NCI-H510A (cell line): ENCODE data around the gene USH2A.

ENCODE experiments used
- DNase-seq: peaks from one replicate; lab custom pipeline; 2025; lab: John Stamatoyannopoulos, UW

The USH2A gene

DNA sequence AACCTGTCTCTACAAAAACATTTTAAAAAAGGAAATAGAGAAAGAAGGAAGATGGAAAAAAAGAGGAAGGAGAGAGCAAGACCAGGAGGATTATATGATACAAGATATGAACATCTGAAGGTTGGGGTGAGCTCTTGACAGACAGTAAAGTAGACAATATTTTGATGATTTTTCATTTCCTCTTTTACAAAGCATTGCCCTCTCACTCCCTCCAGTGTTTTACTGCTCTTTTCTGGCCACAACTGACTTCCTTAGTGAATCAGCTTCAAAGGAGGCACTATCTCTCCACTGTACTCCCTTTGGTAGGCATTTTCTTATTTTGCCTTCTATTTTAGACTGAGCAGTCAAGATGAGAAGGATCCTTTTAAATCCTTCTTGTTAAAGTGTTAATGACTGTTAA, 559.5 kb downstream of the USH2A start:
- DNase-seq = no peak

DNA sequence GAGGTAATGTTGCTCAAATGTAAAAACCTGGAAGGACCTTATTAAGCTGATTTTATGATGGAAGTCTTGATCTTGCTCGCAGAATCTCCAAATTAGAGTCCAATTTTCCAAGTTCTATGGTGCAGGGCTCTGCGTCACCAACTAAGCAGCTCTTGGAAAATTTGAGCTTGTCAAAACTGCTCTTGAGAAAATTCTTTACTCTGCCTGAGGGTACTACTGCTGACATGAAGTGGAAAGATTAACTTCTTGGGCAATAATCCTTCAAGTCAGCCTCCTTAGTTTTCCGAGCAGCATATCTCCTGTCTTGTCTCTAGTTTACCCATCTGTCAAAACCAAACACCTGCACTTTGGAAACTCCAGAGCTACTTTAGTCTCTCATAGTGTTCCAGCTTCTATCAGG, 562.4 kb downstream of the USH2A start:
- DNase-seq = no peak

DNA sequence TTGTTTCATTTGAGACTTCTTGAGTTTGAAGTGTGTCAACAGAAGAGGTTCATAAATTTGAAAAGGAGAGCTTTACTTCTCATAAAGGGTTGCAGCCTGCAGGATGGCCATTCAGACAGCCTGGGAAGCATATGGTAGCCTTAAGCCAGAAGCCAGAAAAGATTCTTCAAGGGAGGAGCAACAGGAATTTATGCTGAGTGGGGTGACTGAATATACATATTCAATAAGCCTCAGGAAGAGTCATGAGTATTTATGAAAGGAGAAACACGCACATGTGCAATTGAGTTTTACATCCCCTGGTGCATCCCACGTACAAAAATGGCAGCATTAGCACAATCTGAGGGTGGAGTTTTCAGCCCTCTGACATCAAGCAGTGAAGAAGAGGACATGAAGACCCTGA, 565.9 kb downstream of the USH2A start:
- no peak for DNase-seq

DNA sequence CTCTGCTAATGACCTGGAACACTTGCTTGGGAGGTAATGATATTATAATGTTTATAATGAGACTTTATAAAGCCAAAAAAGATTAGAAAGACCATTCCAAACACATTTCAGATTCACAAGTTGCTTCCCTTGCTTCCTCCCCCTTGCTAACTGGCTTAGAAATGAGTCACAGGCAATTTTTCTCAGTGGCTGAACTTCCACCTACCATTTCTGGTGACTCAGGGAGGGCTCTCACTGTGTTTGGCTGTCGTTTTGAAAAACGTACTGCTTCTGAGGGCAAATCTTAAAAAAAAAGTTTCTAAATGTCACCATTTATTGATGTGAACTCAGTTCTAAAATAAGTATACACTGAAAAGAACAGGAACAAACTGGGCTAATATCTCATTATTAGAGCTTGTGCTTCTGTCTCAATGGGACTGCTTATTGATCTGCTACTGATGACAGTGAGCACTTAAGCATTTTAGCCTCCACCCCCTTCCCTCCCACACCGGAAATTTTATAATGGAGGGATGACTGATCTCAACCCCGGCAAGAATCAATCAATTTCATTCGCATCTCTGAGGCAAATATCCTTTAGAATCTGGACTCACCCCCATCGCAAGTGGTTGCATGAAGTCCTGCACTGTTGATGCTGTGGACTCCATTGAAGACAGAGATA, 577.9 kb downstream of the USH2A start:
- DNase-seq = no peak

DNA sequence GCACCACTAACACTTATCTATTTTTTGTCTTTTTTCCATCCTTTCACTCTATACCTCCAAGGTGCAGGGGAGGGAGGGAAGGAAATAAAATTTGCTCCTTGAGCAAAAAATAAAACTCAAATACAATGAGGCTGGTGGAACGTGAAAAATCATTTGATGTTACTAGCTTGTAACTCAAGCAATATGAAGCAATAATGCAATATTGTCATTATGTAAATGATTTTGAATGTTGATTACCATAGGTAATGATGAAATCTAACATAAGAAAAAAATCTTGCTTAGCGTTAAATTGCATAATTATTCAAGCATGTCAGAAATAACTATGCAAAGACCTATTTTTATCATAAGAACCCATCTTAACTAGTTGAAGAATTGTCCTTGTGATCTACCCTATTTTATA, 578.5 kb downstream of the USH2A start:
- DNase-seq = no peak

DNA sequence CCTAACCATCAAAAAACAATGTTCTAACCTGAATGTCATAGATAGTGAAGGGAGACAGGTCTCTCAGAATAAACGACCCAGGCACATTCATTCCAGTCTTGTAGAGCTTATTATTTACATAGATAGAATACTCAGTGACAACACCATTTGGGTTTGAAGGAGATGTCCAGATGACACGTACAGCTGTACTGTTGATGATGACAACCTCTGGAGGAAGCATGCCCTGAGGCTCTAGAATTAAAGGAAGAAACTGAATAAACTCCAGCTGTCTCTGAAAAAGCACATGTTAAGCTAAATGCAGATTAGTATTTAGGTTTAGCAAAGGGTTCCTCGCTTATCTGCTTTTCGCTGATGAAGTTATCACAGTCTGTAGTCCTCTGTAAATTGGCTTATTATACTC, 579.0 kb downstream of the USH2A start:
- no peak for DNase-seq

DNA sequence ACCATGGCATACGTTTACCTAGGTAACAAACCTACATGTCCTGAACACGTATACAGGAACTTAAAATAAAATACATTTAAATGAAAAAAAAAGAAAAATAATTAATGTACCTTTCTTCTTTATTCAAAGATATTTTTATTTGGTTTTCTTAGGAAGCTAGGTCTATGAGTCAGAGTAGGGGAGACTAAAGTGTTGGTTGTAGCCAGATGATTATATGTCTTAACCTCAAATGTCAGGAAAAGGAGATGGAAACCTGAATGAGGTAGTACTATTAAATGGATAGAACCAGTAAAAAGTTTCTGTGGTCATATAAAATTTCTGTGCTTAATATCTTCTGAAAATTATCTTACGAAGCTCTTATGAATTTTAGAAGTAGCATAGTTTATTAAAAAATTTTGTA, 580.3 kb downstream of the USH2A start:
- no peak for DNase-seq

DNA sequence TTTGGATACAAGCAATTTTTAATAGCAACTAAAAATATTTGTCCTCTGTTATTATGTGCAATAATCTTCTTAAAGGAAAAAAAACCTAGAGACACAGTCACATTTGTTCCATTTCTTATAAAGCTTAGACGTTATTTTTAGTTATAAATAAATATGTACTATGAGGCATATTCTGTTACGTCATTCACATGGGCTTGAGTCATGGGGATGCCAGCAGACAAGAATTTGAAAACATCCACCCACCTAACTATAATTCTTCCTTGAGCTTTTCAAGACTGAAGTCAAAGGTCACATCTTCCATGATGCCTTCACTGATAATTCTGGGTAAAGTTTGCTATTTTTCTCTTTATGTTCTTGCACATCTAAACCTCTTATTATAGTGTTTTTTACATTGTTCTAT, 587.3 kb downstream of the USH2A start:
- no peak for DNase-seq

DNA sequence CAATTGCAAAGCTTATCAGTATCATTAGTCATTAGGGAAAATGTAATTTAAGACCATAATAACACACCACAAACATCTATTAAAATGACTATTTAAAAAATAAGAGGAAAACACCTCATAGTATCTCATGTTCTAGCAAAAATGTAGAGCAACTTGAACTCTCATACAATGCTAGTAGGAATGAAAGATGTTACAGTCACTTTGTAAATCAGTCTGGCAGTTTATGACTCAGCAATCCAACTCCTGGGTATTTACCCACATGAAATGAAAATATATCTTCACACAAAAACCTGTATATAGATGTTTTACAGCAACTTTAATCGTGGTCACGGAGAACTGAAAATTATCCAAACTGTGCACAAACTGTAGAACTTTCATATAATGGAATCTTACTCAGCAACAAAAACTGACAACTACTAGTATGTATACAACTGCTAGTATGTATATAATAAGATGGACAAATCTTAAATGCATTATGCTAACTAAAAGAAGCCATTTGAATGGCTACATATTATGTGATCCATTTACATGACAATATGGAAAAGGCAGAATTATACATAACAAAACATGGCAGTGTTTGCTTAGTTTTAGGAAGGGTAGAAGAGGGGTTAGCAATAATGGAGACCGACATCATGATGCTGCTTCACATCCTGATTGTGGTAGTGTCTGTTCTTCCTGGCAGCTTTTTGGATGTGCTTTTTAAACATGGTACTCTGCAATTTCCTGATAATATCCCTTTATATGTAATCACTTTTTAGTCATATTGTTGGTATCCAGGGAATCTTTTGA, 589.1 kb downstream of the USH2A start:
- DNase-seq = no peak

DNA sequence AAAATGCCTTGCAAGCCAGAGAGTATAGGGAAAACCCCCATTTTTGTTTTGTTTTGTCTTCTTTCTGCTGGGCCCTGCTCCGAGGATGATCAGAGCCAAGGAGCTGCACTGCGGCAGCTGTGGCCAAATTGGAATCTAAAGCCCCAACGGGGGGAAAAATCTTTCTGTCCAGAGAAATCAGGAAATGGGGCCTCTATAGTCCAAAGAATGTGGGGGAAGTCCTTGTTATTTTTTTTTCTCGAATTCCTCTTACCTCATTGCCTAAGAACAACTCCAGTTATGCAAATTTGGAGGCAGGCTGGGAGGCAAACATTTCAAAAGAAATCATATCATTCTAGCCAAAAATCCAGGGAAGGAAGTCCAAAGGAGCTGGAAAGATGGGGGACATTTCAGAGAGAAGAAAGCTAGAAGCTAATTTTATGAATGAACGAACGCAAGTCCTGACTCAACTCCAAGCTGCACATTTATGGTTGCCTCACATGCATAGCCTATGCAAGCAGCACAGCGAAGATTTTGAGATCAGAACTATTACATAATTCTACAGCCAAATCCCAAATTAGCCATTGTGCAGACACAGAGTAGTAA, 592.9 kb downstream of the USH2A start:
- DNase-seq = no peak

DNA sequence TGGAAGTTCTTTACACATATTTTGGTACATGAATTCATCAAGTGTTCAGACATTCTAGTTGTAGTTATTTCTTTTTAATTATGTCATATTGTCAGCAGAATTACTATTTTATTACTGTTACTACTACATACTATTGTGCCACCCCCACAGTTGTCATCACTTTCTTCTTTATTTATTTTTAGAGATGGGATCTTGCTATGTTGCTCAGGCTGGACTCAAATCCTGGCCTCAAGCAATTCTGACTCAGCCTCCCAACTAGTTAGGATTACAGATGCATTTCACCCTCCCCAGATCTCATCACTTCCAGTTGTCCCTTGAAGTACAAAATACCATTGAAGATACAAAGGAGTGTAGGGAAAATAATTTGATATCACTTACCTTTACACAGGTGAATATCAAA, 598.2 kb downstream of the USH2A start:
- DNase-seq = no peak

DNA sequence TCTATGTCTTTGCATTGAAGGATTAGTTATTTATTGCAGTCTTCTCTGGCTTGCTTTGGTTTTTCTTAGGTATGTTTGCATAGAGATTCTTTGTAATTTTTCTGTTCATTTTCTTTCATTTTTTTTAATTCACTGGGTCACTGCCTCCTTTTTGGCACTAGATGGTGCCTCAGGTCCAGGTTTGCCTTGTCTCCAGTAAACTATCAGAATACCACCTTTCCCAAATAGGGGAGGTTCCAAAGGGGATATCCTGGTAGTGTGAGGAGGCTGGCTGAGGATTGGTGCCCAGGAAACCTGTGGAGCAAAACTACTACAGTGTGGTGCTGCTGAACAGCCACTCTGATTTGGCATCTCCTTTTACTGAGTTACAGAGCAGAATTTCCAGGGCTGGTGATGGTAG, 599.0 kb downstream of the USH2A start:
- no peak for DNase-seq

DNA sequence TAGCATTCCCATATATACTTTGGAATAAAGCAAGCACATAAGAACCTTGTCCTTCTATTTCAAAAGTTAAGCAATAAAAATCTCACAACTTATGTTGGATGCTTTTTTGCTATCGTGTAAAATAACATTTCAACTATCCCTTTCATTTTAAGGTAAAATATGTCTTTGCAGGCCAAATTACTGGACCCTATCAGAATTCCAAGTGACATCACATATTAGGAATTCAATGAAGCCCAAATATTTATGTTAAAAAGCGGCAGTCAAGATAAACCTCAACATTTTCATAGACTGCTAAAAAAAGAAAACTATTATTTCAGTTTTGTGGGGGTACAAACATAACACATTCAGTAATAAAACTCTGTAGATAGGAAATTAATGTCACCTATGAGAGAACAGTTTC, 604.1 kb downstream of the USH2A start:
- DNase-seq = no peak

DNA sequence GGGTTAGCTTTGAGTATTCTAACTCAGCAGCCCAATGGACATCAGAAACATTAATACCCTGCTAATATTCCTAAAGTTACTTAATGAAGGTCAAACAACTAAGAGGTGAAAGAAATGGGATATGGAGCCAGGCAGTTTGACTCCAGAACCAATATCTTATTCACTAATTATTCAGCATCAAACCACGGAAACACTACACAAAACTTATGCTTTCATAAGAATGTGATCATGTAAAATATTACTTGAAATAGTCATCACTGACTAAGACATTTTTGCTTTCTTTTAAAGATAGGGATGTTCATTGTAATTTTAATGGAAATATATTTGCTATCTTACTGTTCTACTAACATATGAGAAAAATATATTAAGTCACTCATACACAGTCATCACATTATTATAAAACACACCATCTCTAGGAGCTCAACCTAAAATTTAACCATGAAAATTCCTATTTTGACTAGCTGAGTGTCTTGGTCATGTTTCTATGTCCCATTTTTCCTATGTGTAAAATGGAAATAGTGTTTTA, 615.3 kb downstream of the USH2A start:
- no peak for DNase-seq

DNA sequence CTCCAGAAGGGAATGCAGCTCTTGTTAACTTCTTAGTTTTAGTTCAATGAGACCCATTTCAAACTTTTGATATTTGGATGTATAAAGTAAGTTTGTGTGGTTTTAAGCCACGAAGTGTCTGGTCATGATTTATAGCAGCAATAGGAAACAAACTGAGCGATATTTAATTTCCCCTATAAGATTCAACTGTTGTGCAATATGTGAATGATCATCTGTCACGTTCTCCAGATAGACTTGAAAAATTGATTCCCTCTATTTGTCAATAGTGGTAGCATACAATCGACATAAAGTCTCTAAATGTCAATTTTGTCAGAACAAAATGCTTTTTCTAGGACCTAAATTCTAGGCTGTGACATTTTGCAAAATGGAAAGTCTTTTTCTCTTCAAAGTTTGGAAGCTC, 616.0 kb downstream of the USH2A start:
- no peak for DNase-seq

DNA sequence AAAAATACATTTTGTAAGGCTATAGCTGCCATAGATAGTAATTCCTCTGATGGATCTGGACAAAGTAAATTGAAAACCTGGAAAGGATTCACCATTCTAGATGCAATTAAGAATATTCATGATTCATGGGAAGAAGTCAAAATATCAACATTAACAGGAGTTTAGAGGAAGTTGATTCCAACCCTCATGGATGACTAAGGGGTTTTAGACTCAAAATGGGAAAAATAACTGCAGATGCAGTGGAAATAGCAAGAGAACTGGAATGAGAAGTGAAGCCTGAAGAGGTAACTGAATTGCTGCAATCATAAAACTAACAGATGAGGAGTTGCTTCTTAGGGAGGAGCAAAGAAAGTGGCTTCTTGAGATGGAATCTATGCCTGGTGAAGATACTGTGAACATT, 625.4 kb downstream of the USH2A start:
- no peak for DNase-seq

DNA sequence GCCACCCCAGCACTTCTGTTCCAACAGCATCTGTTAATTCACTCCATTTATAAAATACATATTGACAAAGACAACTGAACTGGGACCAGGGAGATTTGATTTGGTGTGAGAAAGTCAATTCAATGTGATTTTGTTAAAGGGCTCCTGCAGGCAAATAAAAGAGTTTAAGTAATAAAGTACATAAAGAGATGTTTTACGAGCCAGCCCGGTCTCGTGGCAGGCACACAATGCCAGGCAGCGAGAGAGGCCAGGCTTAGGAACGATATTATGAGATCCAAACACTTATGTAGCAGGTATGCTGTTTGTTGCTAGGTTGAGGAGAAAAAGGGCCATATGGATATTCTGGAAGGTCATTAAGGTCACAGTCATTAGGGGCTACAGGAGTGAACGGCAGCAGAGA, 629.1 kb downstream of the USH2A start:
- no peak for DNase-seq

DNA sequence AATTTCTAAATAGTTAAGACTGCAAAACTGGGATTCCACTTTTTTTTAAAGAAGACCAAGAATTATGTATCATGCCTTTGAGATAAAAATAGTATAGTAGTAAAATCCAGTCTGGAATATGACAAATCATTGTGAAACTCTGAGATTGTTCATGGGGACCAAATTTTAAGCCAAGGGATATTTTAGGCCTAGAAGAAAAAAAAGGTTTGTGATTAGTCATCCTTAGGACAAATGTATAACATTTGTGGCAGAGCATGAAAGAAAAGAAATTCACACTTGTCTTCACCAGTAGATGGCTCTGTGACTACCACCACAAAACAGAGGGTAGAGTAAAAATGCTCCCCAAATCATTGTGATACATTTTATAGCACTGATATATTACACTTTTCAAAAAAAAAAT, 630.1 kb downstream of the USH2A start:
- DNase-seq = no peak

DNA sequence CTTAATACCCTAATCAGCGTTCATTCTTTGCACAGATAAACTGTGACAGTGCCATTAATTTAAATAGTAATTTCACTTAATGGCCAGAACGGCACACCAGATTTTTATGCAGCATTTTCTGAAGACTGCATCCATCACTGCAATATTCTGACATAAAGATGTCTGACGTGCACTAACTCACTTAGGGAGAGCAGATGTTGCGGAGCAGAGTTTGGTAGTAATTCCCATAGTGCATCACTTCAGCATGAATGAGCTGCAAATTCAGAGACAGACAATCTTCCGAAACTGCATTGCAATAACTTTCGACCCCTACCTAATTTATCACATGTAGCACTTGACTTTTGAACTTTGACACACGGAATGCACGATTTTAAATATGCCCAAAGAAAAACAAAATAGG, 630.8 kb downstream of the USH2A start:
- no peak for DNase-seq

DNA sequence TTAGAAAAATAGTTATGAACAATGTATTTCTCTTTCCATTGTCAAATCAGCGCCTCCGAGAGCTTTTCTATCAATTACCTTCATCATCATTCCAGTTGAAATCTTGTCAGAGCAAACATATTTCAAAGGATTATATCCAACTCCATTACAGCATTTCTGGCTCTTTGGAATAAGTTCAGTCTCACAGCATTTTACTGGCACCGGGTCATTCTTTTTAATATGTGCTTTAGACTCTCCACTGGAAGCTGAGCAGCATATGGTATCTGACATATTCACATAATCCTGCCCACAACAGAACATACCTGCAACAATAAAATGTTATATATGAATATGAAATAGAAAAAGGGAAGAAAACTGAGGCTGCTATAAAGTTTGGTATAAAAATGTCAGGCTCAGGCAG, 633.3 kb downstream of the USH2A start:
- no peak for DNase-seq

DNA sequence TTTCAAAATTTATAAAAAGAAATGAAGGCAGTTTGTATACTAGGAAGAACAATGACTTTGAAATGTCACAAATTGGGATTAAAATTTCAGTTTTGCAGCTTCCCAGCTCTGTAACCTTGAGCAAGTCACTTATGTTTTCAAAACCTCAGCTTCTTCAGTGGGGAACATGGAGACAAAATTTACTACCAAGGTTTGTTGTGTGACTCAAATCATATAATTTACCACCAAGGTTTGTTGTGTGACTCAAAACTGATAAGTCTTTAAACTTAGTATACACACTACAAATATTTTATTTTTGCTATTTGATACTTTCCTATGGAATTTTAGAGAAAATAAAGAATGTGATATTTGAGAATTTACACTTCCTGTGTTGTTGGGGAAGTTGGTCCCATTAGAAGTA, 636.3 kb downstream of the USH2A start:
- no peak for DNase-seq

DNA sequence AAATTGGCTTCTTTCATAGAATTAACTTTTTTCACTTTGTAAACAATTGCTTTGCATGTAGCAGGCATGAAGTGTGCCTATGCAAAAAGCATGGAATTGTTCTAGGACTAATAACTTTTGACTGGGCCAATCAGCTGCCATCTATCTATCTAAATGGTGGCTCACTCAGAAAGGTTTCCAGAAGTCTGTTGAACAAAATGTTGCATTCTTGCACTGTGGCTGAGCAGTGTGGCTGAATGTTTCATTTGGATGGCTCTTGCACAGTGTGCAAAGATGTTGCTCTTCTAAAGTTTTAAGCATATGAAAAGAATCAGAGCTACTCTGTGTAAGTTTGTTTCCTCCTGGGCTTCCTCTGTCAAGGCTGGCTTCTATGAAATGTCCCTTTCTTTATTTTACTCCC, 642.6 kb downstream of the USH2A start:
- no peak for DNase-seq

DNA sequence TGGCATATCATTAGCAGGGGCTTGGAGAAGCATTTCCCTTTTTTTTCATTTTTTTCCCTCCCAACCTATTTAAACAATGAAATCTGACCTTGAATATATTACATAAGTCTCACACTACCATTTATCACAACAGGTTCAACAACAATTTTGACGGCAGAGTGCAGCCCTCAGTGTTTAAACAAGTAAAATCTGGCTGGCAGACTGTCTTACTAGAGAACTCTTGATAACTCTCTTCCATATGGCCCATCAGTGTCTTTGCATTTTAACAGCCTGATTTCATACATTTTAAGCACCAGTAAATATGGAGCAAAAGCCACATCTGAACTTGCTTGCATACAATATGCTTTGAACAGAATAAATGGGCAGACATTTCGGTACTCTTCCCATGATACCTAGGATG, 643.1 kb downstream of the USH2A start:
- DNase-seq = peak; percentile 17
